ENCODE data around the gene PTGIS. TPM values are rescaled to one million over a fixed set of nuclear protein-coding genes. Genes with fewer than 3 reads are reported as not detected.

Gene PTGIS
- total and polyA plus RNA-seq, 2 donors (not counting 1 experiment from before 2014, with no cell fraction given): not detected

DNA sequence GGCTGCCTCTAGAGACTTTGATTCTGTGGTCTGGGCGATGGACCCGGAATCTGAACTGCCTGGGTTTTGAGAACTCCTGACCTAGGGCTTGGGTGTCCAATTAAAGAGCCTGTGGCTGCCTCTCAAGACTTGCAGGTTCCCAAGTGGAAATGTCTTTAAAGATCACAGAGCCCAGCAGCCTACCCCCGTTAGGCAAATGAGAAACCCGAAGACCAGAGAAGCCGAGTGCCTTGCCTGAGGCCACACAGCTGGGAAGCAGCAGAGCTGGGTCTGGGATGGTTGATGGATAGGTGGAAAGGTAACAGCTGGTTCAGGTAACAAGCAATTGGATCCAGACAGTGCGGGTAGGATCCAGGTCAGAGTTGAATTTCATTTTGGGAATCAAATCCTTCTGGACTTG is 111.3 kb downstream of the PTGIS start:
- Histone ChIP-seq H3K79me2 (ENCODE audit: control insufficient read depth, insufficient read depth, low read length) (no peaks in the 10 kb centered on the region), H3K4me1 (ENCODE audit: control insufficient read depth in 2 of 2, insufficient read depth in 2 of 2, low read length in 2 of 2) (no peaks in the 10 kb centered on the region), H2AFZ (ENCODE audit: insufficient read depth, low read depth, low read length, poor library complexity, severe bottlenecking) (no peak overlapping the region), H3K9me3 (ENCODE audit: control extremely low read depth in 1 of 3, control insufficient read depth in 2 of 3, insufficient read depth in 1 of 3, low read length in 2 of 3) (no peaks in the 10 kb centered on the region), H3K9ac (ENCODE audit: low read length) (no peak overlapping the region), H3K4me2 (replicated peaks; ENCODE audit: low read depth, low read length, poor library complexity, severe bottlenecking) (no peak overlapping the region), H3K27ac (ENCODE audit: low read length in 2 of 2) (no peak overlapping the region), H3K4me3 (ENCODE audit: control extremely low read depth in 1 of 5, extremely low read depth in 1 of 5, insufficient read depth in 1 of 5, low read depth in 2 of 5, low read length in 4 of 5) (no peak overlapping the region), H3K36me3 (replicated peaks in 1 of 2; ENCODE audit: control extremely low read depth in 1 of 2, control insufficient read depth in 1 of 2, extremely low read depth in 1 of 2, insufficient read depth in 2 of 2, low read length in 1 of 2) (no peaks in the 10 kb centered on the region), H3K27me3 (replicated peaks in 1 of 4; ENCODE audit: control extremely low read depth in 1 of 4, control insufficient read depth in 3 of 4, insufficient read depth in 4 of 4, low read length in 3 of 4) (no peaks in the 10 kb centered on the region), H4K20me1 (ENCODE audit: control insufficient read depth, insufficient read depth, low read length, poor library complexity, severe bottlenecking) (no peaks in the 10 kb centered on the region)
- Mint-ChIP-seq H3K9me3 (ENCODE audit: insufficient read depth) (no peaks in the 10 kb centered on the region), H3K4me3 (no peak overlapping the region), H3K4me1 (no peaks in the 10 kb centered on the region), H3K27ac (no peak overlapping the region), H3K27me3 (peaks cover 48% of the 10 kb centered on the region)
- ChIA-PET POLR2A (no interaction called here), CTCF (no interaction called here)
- ATAC-seq (ENCODE audit: low read depth) (no peak), DNase-seq (no peak)
- TF ChIP-seq, protein P1, sequence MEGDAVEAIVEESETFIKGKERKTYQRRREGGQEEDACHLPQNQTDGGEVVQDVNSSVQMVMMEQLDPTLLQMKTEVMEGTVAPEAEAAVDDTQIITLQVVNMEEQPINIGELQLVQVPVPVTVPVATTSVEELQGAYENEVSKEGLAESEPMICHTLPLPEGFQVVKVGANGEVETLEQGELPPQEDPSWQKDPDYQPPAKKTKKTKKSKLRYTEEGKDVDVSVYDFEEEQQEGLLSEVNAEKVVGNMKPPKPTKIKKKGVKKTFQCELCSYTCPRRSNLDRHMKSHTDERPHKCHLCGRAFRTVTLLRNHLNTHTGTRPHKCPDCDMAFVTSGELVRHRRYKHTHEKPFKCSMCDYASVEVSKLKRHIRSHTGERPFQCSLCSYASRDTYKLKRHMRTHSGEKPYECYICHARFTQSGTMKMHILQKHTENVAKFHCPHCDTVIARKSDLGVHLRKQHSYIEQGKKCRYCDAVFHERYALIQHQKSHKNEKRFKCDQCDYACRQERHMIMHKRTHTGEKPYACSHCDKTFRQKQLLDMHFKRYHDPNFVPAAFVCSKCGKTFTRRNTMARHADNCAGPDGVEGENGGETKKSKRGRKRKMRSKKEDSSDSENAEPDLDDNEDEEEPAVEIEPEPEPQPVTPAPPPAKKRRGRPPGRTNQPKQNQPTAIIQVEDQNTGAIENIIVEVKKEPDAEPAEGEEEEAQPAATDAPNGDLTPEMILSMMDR (IDR thresholded peaks at IDR 0.05): no peak
- no peak for TF ChIP-seq EZH2 (IDR thresholded peaks at IDR 0.05; ENCODE audit: borderline replicate concordance, insufficient read depth, low read depth, low read length, poor library complexity, severe bottlenecking)
- 95% methylated on average over 5 of the region's 6 CpGs for WGBS (ENCODE audit: insufficient coverage)
- intact Hi-C loops (cut with micrococcal nuclease): no loop called here

DNA sequence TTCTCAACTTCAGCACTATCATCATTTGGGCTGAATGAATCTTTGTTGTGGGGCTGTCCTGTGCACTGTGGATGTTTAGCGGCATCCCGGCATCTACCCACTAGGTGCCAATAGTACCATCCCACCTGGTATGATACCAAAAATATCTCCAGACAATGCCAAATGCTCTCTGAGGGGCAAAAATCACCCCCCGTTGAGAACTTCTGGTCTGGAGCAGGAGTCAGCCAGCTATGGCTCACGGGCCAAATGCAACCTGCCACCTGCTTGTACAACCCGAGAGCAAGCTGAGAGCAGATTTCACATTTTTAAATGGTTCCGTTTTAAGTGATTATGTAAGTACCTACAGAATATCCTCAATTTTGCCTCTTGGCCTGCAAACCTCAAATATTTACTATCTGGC is 112.2 kb downstream of the PTGIS start:
- H3K4me1 Mint-ChIP-seq: no peaks in the 10 kb centered on the region
- POLR2A ChIA-PET: no interaction called here
- no peaks in the 10 kb centered on the region for H3K4me1 ChIP-seq (ENCODE audit: control insufficient read depth in 2 of 2, insufficient read depth in 2 of 2, low read length in 2 of 2)
- no peaks in the 10 kb centered on the region for H3K9me3 ChIP-seq (ENCODE audit: control extremely low read depth in 1 of 3, control insufficient read depth in 2 of 3, insufficient read depth in 1 of 3, low read length in 2 of 3)
- H3K27ac ChIP-seq (ENCODE audit: low read length in 2 of 2): no peak overlapping the region
- intact Hi-C loops (cut with micrococcal nuclease): no loop called here
- peaks cover 0 to 4% (median 0%) of the 10 kb centered on the region in 4 experiments for H3K27me3 ChIP-seq (replicated peaks in 1 of 4; ENCODE audit: control extremely low read depth in 1 of 4, control insufficient read depth in 3 of 4, insufficient read depth in 4 of 4, low read length in 3 of 4)
- H4K20me1 ChIP-seq (ENCODE audit: control insufficient read depth, insufficient read depth, low read length, poor library complexity, severe bottlenecking): no peaks in the 10 kb centered on the region
- H3K4me2 ChIP-seq (replicated peaks; ENCODE audit: low read depth, low read length, poor library complexity, severe bottlenecking): no peak overlapping the region
- H3K36me3 ChIP-seq (replicated peaks in 1 of 2; ENCODE audit: control extremely low read depth in 1 of 2, control insufficient read depth in 1 of 2, extremely low read depth in 1 of 2, insufficient read depth in 2 of 2, low read length in 1 of 2): no peaks in the 10 kb centered on the region
- H3K4me3 Mint-ChIP-seq: no peak overlapping the region
- H3K79me2 ChIP-seq (ENCODE audit: control insufficient read depth, insufficient read depth, low read length): no peaks in the 10 kb centered on the region
- peaks cover 51% of the 10 kb centered on the region for H3K27me3 Mint-ChIP-seq
- H3K9ac ChIP-seq (ENCODE audit: low read length): no peak overlapping the region
- WGBS (ENCODE audit: insufficient coverage): 92% methylated on average over 5 of the region's 6 CpGs
- H2AFZ ChIP-seq (ENCODE audit: insufficient read depth, low read depth, low read length, poor library complexity, severe bottlenecking): no peak overlapping the region
- no peaks in the 10 kb centered on the region for H3K9me3 Mint-ChIP-seq (ENCODE audit: insufficient read depth)
- CTCF ChIA-PET: no interaction called here
- no peak overlapping the region for H3K4me3 ChIP-seq (ENCODE audit: control extremely low read depth in 1 of 5, extremely low read depth in 1 of 5, insufficient read depth in 1 of 5, low read depth in 2 of 5, low read length in 4 of 5)
- H3K27ac Mint-ChIP-seq: no peak overlapping the region
- DNase-seq: no peak
- TF ChIP-seq, protein P1 (IDR thresholded peaks at IDR 0.05): no peak
- no peak for TF ChIP-seq EZH2 (IDR thresholded peaks at IDR 0.05; ENCODE audit: borderline replicate concordance, insufficient read depth, low read depth, low read length, poor library complexity, severe bottlenecking)
- no peak for ATAC-seq (ENCODE audit: low read depth)

Other genes with a start within 250 kb of the PTGIS start
- gene KCNB1, start 85.5 kb downstream of the PTGIS start, total RNA-seq: 0.05 and 0.12 TPM in 2 replicates
- not detected in 2 replicates for gene KCNB1, start 85.5 kb downstream of the PTGIS start, polyA plus RNA-seq
- gene B4GALT5, start 145.7 kb upstream of the PTGIS start, total RNA-seq: 7.3 and 7.4 TPM in 2 replicates
- gene B4GALT5, start 145.7 kb upstream of the PTGIS start, polyA plus RNA-seq: 3.4 and 6.0 TPM in 2 replicates
- 24.2 and 29.7 TPM in 2 replicates for gene SLC9A8, start 244.7 kb upstream of the PTGIS start, total RNA-seq
- 16.7 and 17.8 TPM in 2 replicates for gene SLC9A8, start 244.7 kb upstream of the PTGIS start, polyA plus RNA-seq